Mesothelial cell of epicardium (in vitro differentiated cells): ENCODE data around the gene TEAD4. TPM values are rescaled to one million over a fixed set of nuclear protein-coding genes. Genes with fewer than 3 reads are reported as not detected.

ENCODE experiments used
- DNase-seq, 2 experiments: peaks; one replicate each; pipeline ENCODE4 v3.0.0; 2021; ENCODE audit warnings: low spot score in 2 of 2; ENCODE audit not compliant: unreplicated experiment in 2 of 2
- H3K27ac Mint-ChIP-seq: 2 replicates; pipeline ENCODE4 v1.8.0; 2021; ENCODE audit warnings: mixed read lengths
- H3K27me3 Mint-ChIP-seq: 2 replicates; pipeline ENCODE4 v1.8.0; 2021; ENCODE audit warnings: low read depth, mixed read lengths
- H3K36me3 Mint-ChIP-seq: 2 replicates; pipeline ENCODE4 v1.8.0; 2021; ENCODE audit warnings: mixed read lengths
- H3K4me1 Mint-ChIP-seq: 2 replicates; pipeline ENCODE4 v1.8.0; 2021; ENCODE audit warnings: mixed read lengths
- H3K4me3 Mint-ChIP-seq: 2 replicates; pipeline ENCODE4 v1.8.0; 2021; ENCODE audit warnings: mild to moderate bottlenecking, moderate library complexity, mixed read lengths
- H3K9me3 Mint-ChIP-seq: 2 replicates; pipeline ENCODE4 v1.8.0; 2021; ENCODE audit warnings: mixed read lengths
- CTCF ChIP-seq: fragments of 200-600 bp; sonication (generic); IDR thresholded peaks from one replicate; pipeline ENCODE4 v1.5.0; 2021; ENCODE audit warnings: antibody characterized with exemption; ENCODE audit not compliant: unreplicated experiment
- total RNA-seq: library from RNA; stranded (reverse); gene quantifications from 3 replicates; pipeline ENCODE4 v1.2.1, GENCODE V29; 2021

TEAD4 gene
- total RNA-seq, 1 donor from 2014 or later, result 32.3 TPM

- H3K27ac Mint-ChIP-seq, result no peak overlapping the region
- no peak overlapping the region for H3K4me3 Mint-ChIP-seq
Measured at GRCh38 chr12:2924019-2924418, 35.2 kb upstream of the TEAD4 start.

DNA sequence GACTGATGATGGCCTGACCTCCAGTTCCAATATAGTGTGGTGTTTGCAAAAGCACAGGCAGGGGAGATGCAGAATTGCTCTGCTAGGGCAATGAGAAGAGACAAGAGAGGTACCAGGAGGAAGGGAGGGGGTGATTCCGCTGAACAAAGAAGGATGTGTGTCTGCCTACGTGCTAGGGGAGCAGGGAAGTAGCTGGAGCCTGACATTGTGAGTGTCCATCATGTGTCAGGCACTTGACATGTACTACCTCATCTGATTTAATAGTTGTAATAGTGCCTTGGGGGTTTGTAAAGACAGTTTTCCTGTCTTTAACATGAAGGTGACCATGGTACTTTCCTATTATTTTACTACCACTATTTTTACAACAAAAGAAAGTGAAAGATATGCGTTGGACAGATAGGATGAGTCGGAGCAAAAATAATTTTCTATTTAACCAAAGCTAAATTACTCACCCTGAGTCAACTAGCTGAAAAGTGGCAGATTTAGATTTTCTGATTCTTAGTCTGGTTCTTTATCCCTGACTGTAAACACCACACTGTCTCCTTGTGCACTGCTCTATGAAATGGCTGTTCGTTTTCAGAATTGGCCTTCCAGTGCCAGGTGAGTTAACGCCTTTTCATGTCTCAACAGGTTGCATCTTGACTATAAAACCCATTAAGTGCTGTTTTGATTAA is 33.7 kb upstream of the TEAD4 start:
- TF ChIP-seq CTCF, result no peak
- H3K27ac Mint-ChIP-seq, result no peak overlapping the region
- no peak overlapping the region for H3K4me3 Mint-ChIP-seq
- peaks cover 41% of the 10 kb centered on the region for H3K36me3 Mint-ChIP-seq
- no peak for DNase-seq
- no peaks in the 10 kb centered on the region for H3K4me1 Mint-ChIP-seq
- no peaks in the 10 kb centered on the region for H3K27me3 Mint-ChIP-seq
- H3K9me3 Mint-ChIP-seq, result no peaks in the 10 kb centered on the region

More at GRCh38 chr12:2924019-2924418, 35.2 kb upstream of the TEAD4 start:
- no peaks in the 10 kb centered on the region for H3K4me1 Mint-ChIP-seq
- no peak for DNase-seq
- no peak for TF ChIP-seq CTCF
- H3K9me3 Mint-ChIP-seq, result no peaks in the 10 kb centered on the region
- H3K27me3 Mint-ChIP-seq, result no peaks in the 10 kb centered on the region
- H3K36me3 Mint-ChIP-seq, result peaks cover 39% of the 10 kb centered on the region

- Mint-ChIP-seq H3K4me3 (no peak overlapping the region), H3K4me1 (no peaks in the 10 kb centered on the region), H3K36me3 (peaks cover 37% of the 10 kb centered on the region), H3K27ac (no peak overlapping the region), H3K9me3 (no peaks in the 10 kb centered on the region), H3K27me3 (no peaks in the 10 kb centered on the region)
- TF ChIP-seq CTCF, result no peak
- DNase-seq, result no peak
Measured at GRCh38 chr12:2930865-2931264, 28.3 kb upstream of the TEAD4 start.

- TF ChIP-seq CTCF, result no peak
- H3K36me3 Mint-ChIP-seq, result peaks cover 36% of the 10 kb centered on the region
- no peaks in the 10 kb centered on the region for H3K27me3 Mint-ChIP-seq
- no peak for DNase-seq
- H3K9me3 Mint-ChIP-seq, result no peaks in the 10 kb centered on the region
- H3K27ac Mint-ChIP-seq, result no peak overlapping the region
- H3K4me1 Mint-ChIP-seq, result no peaks in the 10 kb centered on the region
- no peak overlapping the region for H3K4me3 Mint-ChIP-seq
Measured at GRCh38 chr12:2933586-2933985, 25.6 kb upstream of the TEAD4 start.

DNA sequence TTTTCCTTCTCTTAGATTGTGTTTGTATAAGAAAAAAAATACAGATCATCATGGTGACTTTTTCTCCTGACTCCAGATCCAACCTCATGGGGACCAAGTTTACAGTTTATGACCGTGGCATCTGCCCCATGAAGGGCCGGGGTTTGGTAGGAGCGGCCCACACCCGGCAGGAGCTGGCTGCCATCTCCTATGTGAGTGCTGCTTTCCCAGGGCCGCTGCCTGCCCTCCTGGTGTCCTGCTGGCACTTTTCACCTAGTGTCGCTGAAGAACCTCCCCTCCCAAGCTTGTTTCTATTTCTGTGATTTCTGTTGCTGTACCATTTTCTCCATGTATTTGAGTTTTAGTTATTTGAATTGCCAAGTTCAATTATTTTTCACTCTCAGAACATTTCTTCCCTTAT is 24.8 kb upstream of the TEAD4 start:
- H3K4me1 Mint-ChIP-seq, result no peaks in the 10 kb centered on the region
- DNase-seq, result no peak
- H3K4me3 Mint-ChIP-seq, result no peak overlapping the region
- H3K36me3 Mint-ChIP-seq, result peaks cover 36% of the 10 kb centered on the region
- no peaks in the 10 kb centered on the region for H3K27me3 Mint-ChIP-seq
- no peak overlapping the region for H3K27ac Mint-ChIP-seq
- no peaks in the 10 kb centered on the region for H3K9me3 Mint-ChIP-seq
- no peak for TF ChIP-seq CTCF

GRCh38 chr12:2936301-2936700 is 22.9 kb upstream of the TEAD4 start:
- no peaks in the 10 kb centered on the region for H3K27me3 Mint-ChIP-seq
- H3K9me3 Mint-ChIP-seq, result no peaks in the 10 kb centered on the region
- no peak for TF ChIP-seq CTCF
- no peak for DNase-seq
- H3K27ac Mint-ChIP-seq, result no peak overlapping the region
- H3K4me3 Mint-ChIP-seq, result no peak overlapping the region
- no peaks in the 10 kb centered on the region for H3K4me1 Mint-ChIP-seq
- peaks cover 25% of the 10 kb centered on the region for H3K36me3 Mint-ChIP-seq
